OCI-LY3 (cell line): ENCODE data around the gene GPR158.

Experiments used
- H2AFZ ChIP-seq: fragments of 200-600, 300-600 bp; shearing (Covaris generic); 2 replicates; pipeline ENCODE4 v1.6.0; 2014; ENCODE audit warnings: antibody characterized with exemption, low read depth, low read length
- H3K27ac ChIP-seq: fragments of 200-600, 300-600 bp; sonication (generic); 2 replicates; pipeline ENCODE4 v1.5.1; 2014; ENCODE audit warnings: mild to moderate bottlenecking, low read length, moderate library complexity, mixed read lengths
- H3K27me3 ChIP-seq: fragments of 200-600, 300-600 bp; sonication (generic); 2 replicates; pipeline ENCODE4 v1.6.1; 2014; ENCODE audit warnings: low read depth, low read length, mixed read lengths
- H3K36me3 ChIP-seq: fragments of 200-600, 300-600 bp; sonication (generic); replicated peaks from 2 replicates; pipeline ENCODE3; 2014; ENCODE audit warnings: low read depth, low read length, mixed read lengths
- H3K4me1 ChIP-seq: fragments of 300-600, 200-600 bp; sonication (generic); 2 replicates; pipeline ENCODE4 v1.6.1; 2014; ENCODE audit warnings: low read length, mixed read lengths
- H3K4me2 ChIP-seq: fragments of 200-600, 300-600 bp; sonication (generic); 2 replicates; pipeline ENCODE4 v1.6.1; 2014; ENCODE audit warnings: low read length, mixed read lengths
- H3K4me3 ChIP-seq: fragments of 300-600, 200-600 bp; sonication (generic); 2 replicates; pipeline ENCODE4 v1.5.1; 2014; ENCODE audit warnings: antibody characterized with exemption, mild to moderate bottlenecking, low read length, moderate library complexity
- H3K79me2 ChIP-seq: fragments of 300-600, 200-600 bp; shearing (Covaris generic); 2 replicates; pipeline ENCODE4 v1.6.1; 2014; ENCODE audit warnings: mild to moderate bottlenecking, low read length, mixed read lengths
- H3K9ac ChIP-seq: fragments of 300-600, 200-600 bp; shearing (Covaris generic); 2 replicates; pipeline ENCODE4 v1.6.0; 2014; ENCODE audit warnings: mild to moderate bottlenecking, low read length, moderate library complexity
- H3K9me3 ChIP-seq: fragments of 200-600, 300-600 bp; shearing (Covaris generic); 2 replicates; pipeline ENCODE4 v1.6.1; 2014; ENCODE audit warnings: low read length, mixed read lengths; ENCODE audit not compliant: insufficient read depth
- H4K20me1 ChIP-seq: fragments of 200-600, 300-600 bp; sonication (generic); 2 replicates; pipeline ENCODE4 v1.6.1; 2016; ENCODE audit warnings: low read length, mixed read lengths; ENCODE audit not compliant: insufficient read depth
- EZH2phosphoT487 ChIP-seq: fragments of 200-600 bp; shearing (Covaris generic); IDR thresholded peaks from 2 replicates; pipeline ENCODE4 v1.6.1; 2018; ENCODE audit warnings: antibody characterized with exemption, mixed run types, low read depth
- TF ChIP-seq, protein P1 (sequence below): fragments of 200-600, 300-600 bp; sonication (generic); IDR thresholded peaks from 2 replicates; pipeline ENCODE4 v1.5.1; 2014; ENCODE audit warnings: antibody characterized with exemption, low read length, low read depth

GPR158 gene

DNA sequence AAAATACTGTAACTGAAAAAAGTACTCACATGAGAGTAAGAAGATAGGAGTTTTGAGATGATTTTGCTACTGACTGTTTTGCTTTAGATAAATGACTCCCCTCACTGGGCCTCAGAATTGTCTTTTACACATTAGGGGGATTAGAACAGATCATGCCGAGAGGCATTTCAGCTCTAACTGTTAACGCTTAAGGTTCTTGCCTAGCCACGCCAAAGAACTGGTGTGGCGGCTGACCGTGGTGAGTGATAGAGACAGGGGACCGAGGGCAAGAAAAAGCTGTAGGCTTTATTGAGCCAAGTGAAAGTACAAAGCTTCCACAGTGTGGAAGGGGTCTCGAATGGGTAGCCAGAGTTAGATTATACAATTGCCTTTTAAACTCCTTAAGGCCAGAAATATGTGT lies 390.8 kb downstream of the GPR158 start:
- no peaks in the 10 kb centered on the region for H3K36me3 ChIP-seq
- no peaks in the 10 kb centered on the region for H3K9me3 ChIP-seq
- no peaks in the 10 kb centered on the region for H3K4me1 ChIP-seq
- no peak overlapping the region for H3K27ac ChIP-seq
- no peak for TF ChIP-seq EZH2phosphoT487
- TF ChIP-seq, protein P1, sequence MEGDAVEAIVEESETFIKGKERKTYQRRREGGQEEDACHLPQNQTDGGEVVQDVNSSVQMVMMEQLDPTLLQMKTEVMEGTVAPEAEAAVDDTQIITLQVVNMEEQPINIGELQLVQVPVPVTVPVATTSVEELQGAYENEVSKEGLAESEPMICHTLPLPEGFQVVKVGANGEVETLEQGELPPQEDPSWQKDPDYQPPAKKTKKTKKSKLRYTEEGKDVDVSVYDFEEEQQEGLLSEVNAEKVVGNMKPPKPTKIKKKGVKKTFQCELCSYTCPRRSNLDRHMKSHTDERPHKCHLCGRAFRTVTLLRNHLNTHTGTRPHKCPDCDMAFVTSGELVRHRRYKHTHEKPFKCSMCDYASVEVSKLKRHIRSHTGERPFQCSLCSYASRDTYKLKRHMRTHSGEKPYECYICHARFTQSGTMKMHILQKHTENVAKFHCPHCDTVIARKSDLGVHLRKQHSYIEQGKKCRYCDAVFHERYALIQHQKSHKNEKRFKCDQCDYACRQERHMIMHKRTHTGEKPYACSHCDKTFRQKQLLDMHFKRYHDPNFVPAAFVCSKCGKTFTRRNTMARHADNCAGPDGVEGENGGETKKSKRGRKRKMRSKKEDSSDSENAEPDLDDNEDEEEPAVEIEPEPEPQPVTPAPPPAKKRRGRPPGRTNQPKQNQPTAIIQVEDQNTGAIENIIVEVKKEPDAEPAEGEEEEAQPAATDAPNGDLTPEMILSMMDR, result no peak
- H3K79me2 ChIP-seq, result no peaks in the 10 kb centered on the region
- H3K4me2 ChIP-seq, result no peak overlapping the region
- no peak overlapping the region for H3K9ac ChIP-seq
- no peak overlapping the region for H3K4me3 ChIP-seq
- H2AFZ ChIP-seq, result no peak overlapping the region
- no peaks in the 10 kb centered on the region for H3K27me3 ChIP-seq
- no peaks in the 10 kb centered on the region for H4K20me1 ChIP-seq

DNA sequence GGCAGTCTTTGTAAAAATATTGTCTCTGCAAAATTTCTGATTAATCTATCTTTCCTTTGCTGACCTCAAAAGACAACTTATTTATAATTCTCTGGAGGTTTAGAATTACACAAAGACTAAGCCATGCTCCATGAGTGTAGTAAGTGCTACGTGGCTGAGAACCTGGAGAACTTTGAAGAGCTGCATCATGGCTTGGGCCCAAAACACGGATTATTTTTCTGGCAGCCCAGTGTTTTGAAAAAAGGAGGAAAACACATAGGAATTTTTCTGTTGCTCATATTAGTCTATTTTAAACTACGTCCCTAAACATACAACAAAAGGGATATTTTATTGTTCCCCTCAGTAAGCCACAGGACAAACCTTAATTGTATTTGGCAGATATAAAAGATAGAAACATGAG lies 398.5 kb downstream of the GPR158 start:
- Histone ChIP-seq H3K4me2 (no peak overlapping the region), H2AFZ (no peak overlapping the region), H3K79me2 (no peaks in the 10 kb centered on the region), H3K4me1 (no peaks in the 10 kb centered on the region), H3K4me3 (no peak overlapping the region), H3K36me3 (no peaks in the 10 kb centered on the region), H3K9ac (no peak overlapping the region), H3K27ac (no peak overlapping the region), H3K9me3 (no peaks in the 10 kb centered on the region), H4K20me1 (no peaks in the 10 kb centered on the region), H3K27me3 (no peaks in the 10 kb centered on the region)
- TF ChIP-seq, protein P1, result no peak
- TF ChIP-seq EZH2phosphoT487, result no peak

DNA sequence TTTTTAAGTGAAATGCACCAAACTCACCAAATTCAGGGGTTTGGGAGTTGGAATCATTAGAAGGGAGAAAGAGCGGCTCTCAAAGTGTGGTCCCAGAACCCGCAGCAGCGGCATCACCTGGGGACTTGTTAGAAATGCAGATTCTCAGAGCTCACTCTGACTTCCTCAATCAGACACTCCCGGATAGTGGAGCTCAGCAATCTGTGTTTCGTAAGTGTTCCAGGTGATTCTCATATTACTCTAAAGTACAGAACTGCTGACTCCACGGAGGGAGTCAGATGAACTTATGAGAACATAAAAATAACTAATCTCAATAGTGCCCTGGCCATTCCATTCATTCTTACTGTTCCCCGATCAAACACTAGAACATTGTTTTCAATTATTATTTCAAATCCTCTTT lies 400.5 kb downstream of the GPR158 start:
- Histone ChIP-seq H3K9me3 (no peaks in the 10 kb centered on the region), H3K4me3 (no peak overlapping the region), H3K4me1 (no peaks in the 10 kb centered on the region), H3K36me3 (no peaks in the 10 kb centered on the region), H3K4me2 (no peak overlapping the region), H3K27me3 (no peaks in the 10 kb centered on the region), H3K27ac (no peak overlapping the region), H2AFZ (no peak overlapping the region), H4K20me1 (no peaks in the 10 kb centered on the region), H3K79me2 (no peaks in the 10 kb centered on the region), H3K9ac (no peak overlapping the region)
- TF ChIP-seq, protein P1, result no peak
- no peak for TF ChIP-seq EZH2phosphoT487

DNA sequence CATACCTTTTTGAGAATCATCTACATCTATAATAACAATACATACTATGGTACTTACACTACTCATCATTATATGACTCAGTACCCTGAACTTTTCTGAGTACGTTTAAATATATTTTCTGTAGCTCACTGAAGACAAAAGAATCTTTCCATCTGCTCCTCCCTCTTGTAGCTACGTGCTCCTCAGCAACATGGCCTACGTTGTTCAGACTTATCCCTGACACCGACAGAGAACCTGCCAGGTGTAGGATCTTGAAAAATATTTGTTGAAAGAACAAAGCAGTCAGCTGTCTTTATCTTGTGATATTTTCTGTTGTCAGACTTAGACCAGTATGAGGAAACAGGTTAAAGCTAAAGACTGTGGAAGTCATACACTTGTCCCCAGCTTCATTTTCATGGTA lies 403.3 kb downstream of the GPR158 start:
- H3K9me3 ChIP-seq, result no peaks in the 10 kb centered on the region
- no peak overlapping the region for H2AFZ ChIP-seq
- H3K9ac ChIP-seq, result no peak overlapping the region
- no peaks in the 10 kb centered on the region for H3K79me2 ChIP-seq
- no peaks in the 10 kb centered on the region for H3K27me3 ChIP-seq
- no peak overlapping the region for H3K27ac ChIP-seq
- no peak for TF ChIP-seq EZH2phosphoT487
- TF ChIP-seq, protein P1, result no peak
- no peaks in the 10 kb centered on the region for H3K4me1 ChIP-seq
- no peak overlapping the region for H3K4me3 ChIP-seq
- H3K36me3 ChIP-seq, result no peaks in the 10 kb centered on the region
- H4K20me1 ChIP-seq, result no peaks in the 10 kb centered on the region
- H3K4me2 ChIP-seq, result no peak overlapping the region
